NCI-H510A (cell line): Measurements from ENCODE around the gene TREH.
"Not testable (repeated sequence)": the region's sequence is repeated elsewhere in the genome, so short reads cannot be mapped to it uniquely, and the experiment has no call there.

Experiments
- DNase-seq: peaks from one replicate; lab custom pipeline; 2025; lab: John Stamatoyannopoulos, UW

TREH gene

DNA sequence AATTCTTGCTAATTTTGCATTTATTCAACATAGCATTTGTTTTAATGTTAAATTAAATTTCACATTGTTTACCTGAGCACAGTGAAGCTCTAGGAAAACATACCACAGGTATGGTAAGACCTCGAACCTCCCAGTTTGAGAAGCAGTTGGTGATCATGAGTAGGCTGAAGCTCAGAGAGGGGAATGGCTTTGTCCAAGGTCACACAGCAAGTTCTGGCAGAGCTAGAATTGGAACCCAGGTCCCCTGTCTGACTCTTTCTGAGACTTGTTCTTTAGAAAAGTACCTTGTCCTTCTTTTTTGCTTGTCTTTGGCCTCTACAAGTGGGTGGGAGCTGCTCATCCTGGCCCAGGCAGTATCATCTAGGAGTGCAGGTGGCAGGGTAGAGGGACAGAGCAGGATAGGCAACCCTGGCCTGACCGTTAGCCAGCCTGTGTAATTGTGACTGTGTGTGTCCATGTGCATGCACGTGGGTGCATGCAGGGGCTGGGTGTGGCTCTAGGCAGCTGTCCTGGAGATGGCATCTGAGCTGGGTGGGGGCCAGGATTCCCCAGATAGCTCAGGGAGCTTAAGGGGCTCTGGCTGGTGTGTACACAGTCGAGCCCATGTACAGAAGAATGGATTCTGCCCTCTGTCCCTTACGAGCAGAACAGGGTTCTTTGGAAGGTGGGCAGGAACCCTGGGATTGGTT lies 50.4 kb downstream of the TREH start:
- DNase-seq: no peak

DNA sequence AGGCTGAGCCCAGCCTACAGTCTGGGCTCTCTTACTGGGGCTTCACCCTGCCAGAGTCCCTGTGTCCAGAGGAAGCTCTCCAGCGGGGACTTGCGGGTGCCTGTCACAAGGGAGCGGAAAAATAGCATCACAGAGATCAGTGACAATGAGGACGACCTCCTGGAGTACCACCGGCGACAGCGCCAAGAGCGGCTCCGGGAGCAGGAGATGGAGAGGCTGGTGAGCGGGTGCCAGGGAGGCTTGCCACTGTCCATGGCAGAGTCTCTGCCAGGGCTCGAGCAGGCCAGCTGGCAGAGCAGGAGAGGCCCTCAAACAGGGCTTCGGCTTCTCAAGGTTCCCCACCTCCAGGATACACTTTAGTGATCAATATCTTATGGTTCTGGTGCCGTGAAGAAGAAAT lies 51.0 kb downstream of the TREH start:
- DNase-seq: no peak

DNA sequence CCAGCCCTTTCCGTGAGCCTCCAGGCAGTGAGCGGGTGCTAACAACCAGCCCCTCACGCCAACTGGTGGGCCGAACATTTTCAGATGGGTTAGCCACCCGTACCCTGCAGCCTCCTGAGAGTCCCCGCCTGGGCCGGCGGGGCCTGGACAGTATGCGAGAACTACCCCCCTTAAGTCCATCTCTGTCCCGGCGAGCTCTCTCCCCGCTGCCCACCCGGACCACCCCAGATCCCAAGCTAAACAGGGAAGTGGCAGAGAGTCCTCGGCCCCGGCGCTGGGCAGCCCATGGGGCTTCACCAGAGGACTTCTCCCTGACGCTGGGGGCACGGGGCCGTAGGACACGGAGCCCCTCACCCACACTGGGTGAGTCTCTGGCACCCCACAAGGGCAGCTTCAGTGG lies 51.4 kb downstream of the TREH start:
- no peak for DNase-seq

DNA sequence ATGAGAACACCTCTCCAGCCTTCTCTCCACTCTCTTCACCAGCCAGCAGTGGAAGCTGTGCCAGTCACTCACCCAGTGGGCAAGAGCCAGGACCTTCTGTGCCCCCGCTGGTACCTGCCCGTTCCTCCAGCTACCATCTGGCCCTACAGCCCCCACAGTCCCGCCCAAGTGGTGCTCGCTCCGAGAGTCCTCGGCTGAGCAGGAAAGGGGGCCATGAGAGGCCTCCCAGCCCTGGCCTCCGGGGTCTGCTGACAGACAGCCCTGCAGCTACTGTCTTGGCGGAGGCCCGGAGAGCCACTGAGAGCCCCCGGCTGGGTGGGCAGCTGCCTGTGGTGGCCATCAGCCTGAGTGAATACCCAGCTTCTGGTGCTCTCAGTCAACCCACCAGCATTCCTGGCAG lies 51.9 kb downstream of the TREH start:
- no peak for DNase-seq

DNA sequence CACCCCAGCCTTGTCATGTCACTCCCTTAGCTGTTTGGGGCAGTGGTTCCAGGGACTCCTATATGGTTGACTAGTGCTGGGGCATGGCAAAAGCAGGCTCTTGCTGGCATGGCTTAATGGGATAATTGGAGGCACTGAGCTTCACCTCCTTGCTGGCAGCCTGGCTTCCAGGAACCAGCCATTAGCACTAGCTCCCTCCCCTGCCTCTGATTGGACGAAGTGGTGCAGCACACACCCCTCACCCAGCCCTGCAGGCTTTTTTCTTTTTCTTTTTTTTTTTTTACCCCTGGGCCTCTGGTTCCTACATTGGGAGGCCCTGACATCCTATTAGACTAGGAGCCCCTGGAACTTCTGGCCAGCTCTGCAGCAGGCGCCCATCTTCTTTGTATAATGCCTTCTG lies 53.5 kb downstream of the TREH start:
- no peak for DNase-seq

DNA sequence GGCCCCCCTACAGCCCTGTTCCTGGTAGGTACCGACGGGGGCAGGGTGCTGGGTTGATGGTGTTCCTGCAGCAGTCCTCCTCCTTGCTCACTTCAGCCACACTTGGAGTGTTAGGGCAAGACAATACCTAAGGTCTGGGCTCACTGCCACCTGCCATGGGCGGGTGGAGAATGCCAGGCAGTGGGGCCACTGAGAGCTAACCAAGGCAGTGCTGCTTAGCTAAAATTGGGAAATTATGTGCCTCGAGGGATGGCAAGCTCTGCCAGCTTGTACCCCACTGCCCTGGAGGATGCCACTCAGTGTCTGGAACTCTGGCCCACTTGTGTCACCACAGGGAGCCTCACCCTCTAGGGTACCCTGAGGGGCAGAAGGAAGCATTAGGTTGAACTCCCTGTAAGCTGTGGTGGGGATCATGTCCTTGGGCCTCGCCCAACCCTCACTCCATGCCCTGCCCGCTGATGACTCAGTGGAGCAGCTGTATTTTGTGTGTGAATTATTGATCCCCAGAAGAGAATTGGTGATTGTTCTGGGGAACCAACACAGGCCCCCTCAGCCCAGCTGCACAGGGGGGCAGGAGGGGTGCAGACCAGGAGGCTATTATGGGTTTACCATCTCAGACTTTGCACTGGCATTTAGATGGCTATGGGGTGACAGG lies 54.3 kb downstream of the TREH start:
- DNase-seq: no peak

DNA sequence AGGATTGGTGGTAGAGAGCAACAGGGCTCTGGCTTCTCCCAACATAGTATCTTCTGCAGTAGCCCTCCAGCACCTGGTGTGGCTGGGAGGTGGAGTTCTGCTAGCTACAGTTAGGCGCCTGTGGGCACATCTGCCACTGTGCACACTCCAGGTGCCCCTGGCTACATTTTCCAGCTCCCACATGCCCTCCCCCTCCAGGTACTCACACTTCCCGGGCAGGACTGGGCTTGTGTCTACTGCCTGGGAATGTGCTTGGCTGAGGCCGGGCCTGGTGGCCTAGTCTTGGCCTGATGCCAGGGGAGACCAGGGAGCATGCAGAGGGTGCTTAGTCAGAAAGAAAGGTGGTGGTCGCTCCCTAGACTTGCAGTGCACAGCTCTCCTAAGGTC lies 56.2 kb downstream of the TREH start:
- peak; percentile 87 for DNase-seq

DNA sequence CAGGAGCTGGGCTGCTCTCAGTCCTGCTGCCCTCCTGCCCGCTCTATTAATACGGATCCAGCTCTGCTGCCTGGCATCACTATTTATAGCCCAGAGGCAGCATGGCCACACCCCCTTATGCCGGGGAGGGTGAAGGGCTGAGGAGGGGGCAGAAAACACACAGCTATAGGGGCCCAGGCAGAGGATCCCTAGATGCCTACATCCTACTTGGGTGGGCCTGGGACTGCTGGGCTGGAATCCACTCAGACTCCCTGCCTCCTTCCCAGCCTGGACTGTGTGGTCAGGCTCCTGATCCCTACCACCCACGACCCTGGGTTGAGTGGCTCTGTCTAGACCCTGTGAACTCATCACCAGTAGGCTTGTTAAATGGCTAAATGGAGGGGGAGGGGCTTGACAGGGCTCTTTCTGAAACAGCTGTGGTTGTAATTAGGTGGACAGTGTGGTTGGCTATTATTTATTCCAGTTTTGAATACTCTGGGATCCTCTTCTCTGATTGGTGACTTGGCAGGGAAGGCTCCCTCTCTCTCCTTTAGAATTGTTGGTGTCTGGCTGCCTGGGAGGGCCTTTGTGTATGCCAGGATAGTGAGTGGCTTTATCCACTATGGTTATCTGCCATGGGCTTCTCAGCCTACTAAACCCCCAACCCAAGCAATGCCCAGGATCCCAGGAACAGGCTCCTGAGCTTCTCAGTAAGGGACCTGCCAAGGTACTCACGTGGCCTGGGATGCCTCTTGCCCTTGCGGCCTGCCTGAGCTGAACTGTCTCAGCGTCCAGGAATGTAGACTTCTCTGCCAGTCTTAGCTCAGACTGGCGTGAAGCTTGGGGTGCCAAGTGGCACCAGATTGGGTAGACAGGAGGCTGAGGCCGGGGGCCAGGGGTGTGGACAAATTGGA lies 56.8 kb downstream of the TREH start:
- peak; percentile 89 for DNase-seq

DNA sequence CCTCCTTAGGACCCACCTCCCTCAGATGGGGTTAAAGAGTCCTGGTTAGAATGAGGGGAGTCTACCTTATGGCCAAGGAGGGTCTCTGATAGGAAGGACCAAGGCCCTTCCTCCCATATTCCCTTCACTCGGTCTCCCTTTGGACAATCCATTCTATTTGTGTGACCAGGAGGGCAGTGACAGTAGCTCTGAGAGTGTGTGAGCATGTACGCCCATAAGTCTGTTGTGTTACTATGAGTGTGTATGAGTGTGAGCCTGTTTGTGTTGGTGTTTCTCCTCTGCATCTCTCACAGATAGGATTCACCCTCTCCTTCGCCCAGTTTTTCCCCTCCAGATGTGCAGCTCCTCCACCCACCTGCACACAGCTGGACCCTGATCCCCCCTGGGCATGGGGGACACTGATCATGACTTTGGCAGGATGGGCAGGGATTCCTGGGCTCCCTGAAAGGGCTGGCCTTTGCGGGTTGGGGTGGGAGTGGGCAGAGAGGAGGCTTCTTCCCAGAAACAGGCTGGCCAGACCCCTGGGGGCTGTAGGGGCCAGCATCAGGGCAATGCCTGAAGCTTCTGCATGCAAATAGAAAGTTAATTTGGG lies 57.6 kb downstream of the TREH start:
- DNase-seq: no peak

DNA sequence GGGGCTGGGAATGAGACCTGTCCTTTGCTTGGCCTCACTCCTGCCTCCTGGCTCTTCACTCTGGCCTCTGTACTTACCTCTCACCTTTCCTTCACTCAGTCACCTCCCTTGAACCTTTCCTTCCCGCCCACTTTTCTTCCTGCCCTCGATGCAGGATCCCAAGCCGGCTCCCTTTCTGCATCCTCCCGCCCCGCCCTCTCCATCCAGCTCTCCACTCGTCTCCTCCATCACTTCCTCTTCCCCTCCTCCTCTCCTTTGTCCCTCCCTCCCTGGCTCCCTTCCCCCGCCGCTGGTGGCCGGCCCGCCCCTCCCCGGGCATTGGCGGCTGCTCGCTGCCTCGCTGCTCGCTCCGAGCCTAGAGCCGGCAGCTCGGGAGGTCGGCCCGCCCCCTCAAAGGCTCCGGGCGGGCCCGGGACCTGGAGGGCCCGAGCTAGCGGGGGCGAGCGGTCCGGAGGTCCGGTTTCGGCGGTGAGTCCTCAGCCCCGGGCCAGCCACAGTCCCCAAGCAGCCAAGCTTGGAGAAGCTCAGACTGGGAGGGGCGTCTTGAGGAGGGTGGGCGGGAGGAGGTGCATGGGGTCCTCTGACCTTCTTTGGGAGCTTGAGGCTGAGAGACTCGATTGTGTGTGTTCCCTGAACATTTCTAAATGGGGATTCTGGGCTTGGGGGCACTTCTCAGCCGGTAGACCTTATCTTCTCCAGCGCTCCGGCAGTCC lies 58.2 kb downstream of the TREH start:
- DNase-seq: peak; percentile 95

DNA sequence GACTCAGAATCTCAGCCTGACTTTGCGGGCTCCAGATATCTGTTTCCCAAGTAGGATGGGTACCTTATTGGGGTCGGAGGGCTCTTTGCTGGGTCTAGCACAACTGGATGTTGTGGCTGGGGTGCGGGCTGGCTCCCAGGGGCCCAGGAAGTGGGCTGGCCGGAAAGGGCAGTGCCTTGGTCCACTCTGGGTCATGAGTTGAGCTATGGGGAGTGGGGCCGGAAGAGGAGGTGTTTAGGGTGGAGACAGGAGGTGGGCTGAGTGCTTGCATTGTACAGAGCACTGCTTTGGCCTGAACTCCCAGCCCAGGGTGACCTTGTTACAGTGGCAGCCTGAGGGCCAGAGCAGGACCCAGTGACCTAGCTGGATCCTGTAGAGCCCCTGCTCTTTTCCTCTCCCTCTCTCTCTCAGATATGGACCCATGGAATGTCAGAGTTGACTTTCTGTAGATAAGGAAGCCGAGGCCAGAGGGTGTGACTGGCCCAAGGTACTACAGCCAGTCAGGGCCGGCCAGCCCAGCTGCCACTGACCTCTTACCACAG lies 58.9 kb downstream of the TREH start:
- DNase-seq: no peak

DNA sequence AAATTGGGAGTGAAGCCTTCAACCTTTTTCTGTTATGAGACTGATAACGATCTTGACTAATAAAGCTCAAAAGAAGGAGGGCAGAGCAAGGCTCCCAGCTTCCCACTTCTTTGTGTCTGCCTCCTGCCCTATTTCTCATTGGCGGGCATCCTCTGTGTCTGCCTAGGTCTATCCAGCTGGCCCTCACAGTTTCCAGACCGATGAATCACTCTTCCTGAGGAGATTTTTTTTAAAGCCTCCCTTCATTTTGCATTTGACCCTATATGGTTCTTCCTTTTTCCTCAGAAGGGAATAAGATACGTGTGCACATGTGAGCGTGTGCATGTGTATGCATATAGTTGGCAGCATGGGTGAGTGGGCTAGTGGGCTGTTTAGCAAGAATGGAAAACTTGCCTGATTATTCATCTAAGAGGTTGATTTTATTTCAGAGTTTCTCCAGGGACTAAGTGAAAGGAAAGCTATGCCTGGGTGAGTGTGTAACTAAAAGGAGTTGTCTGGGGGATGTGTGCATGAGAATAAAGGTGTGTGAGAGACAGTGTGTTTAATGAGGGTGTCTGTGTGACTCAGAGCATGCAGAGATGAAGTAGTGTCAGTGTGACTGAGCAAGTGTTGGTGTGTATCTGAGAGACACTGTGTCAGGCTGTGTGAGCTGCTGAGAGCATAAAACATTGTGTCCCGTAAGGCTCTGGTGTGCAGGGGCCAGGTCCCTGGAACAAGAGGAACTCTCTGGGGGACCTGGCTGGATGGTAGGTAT lies 59.8 kb downstream of the TREH start:
- DNase-seq: no peak

DNA sequence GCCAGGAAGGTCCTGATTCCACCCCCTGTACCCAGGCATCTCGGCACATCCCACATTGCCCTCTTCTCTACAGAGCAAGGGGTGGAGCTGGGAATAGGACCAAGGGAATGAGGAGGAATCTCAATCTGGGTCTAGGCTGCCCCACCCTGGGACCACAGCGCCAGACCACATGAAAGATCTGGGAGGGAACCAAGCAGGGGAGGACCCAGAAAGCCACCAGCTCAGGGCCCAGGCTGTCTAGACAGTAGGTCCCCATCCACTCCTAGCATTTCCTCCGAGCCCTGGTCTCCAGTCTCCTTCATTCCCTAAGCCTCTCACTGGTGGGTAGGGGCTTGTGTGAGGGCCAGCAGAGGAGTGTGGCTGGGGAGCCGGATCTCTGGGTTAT lies 60.5 kb downstream of the TREH start:
- DNase-seq: no peak

DNA sequence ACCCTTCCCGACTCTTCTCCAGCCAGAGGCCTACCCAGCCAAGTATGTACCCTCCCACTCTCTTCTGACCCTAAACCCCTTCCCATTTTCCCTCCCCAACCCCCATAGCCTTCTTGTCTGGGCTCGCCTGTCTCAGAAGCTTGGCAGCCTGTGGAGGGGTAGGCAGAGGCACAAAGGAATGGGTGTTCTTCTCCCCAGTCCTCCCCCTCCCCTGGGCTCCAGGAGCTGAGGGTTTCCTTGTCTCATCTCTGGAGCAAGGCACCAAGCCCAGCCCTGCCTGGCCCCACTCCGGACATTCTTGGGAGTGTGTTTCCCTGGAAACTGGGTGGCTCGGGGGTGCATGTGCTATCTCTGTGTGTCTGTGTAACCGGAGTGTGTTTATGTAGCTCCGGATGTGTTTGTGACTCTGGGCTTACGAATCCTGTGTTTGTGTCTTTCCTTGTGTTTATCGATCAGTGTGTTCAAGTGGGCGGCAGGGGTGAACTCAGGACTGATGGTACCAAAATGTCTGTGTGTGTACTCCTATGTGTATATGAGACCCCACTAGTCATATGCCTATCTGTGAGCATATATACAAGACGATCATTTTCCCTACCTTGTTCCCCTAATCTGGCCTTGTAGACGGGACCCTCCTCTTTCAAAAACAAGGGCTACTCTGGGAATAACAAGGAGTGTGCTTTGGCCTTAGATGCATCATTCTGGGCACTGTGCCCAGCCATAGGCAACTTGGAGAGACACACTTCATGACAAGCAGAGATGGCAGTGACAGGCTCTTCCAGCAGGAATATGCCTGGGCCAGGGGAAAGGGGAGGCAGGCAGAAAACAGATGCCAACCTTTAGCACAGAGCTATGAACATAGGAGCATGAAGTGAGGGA lies 61.1 kb downstream of the TREH start:
- DNase-seq: no peak

DNA sequence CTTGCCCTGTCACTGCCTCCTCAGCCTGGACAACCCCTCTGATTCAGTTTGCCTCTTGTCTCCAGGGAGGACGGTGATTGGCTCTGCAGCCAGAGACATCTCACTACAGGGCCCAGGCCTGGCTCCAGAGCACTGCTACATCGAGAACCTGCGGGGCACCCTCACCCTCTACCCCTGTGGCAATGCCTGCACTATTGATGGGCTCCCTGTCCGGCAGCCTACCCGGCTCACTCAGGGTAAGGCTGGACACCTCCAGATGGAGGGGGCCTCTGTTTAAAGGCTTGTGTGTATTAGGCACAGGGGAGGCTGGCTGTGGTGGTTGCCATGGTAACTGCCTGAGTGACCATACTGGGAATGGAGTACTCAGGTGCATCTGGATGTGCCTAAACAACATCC lies 63.5 kb downstream of the TREH start:
- no peak for DNase-seq

DNA sequence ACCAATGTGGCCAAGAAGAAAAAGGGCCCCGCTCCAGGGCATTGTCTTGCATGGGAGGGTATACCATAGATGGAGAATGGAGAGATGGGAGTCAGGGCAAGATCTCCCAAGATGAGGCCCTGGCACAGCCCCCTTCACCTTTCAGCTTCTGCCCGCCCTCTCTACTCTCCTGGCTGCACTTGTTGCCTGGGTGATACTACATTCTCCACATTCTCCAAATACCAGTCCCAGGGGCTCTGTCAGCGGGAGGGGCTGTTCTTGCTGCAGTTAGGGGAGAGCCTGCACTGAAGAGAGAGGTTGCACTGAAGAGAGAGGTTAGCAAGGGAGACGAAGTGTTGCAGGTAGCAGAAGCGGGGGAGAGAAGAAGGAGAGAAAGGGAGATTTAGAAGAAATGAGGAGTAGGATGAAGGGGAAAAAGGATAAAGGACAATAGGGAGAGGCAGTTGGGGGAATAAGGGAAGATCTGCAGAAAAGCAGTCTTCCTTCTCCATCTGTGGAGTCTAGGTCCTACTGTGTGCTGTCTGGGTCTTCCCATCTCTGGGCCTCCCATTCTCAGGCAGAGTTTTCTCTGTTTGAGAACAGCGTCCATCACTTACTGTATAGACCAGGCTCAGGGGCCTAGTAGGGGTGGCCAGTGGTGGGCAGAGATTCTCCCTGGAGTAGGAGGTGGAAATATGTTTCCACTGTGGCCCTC lies 64.0 kb downstream of the TREH start:
- DNase-seq: no peak

DNA sequence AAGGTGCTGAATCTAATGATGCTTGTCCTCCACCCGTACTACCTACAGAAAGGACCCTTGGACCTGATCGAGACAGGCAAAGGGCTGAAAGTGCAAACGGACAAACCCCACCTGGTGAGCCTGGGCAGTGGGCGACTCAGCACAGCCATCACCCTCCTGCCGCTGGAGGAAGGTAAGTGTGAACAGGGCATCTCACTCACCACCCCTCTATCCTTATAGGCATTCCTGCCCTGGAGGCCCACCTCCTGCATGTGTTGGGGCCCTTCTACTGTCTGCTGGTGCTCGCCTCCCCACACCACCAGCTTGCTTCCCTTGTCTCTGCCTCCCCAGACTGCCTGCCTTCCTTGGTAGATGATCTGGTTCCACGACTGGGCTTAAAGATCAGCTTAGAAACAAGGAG lies 64.9 kb downstream of the TREH start:
- DNase-seq: no peak

DNA sequence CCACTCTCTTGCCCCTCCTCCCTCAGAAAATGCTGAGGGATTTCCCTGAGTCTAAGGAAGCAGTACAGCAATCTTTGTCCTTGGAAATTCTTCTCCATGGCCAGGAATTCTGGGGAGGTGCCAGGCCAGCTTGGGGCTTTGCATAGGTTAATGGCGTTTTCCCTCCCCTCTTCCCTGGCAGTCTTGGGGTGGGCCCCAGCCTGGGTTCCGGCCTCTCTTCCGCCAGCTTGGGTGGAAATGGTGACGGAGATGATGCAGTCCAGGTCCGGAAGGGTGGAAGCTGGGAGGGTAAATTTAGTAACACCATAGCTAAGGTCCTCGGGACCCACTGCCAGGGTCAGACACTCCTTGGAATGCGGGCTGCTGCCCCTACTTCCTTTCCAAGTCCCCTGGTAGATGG lies 67.1 kb downstream of the TREH start:
- no peak for DNase-seq

DNA sequence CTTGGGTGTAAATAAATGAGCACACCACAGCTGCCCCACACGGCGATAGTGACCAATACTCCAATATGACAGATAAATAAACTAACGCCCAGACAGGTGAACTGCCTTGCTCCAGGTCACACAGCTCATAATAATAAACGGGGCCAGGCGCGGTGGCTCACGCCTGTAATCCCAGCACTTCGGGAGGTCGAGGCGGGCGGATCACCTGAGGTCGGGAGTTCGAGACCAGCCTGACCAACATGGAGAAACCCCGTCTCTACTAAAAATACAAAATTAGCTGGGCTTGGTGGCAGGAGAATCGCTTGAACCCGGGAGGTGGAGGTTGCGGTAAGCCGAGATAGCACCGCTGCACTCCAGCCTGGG lies 68.0 kb downstream of the TREH start:
- not testable (repeated sequence) for DNase-seq
